HS-27A (cell line): ENCODE measurements around the gene STAM2.
A peak's percentile ranks its signal among the peaks of the same experiment; 100 is the strongest.
"Not testable (repeated sequence)": the region's sequence is repeated elsewhere in the genome, so short reads cannot be mapped to it uniquely, and the experiment has no call there.

Experiments
- DNase-seq: peaks from one replicate; pipeline ENCODE4 v3.0.0-alpha.2; 2012; ENCODE audit warnings: low read depth, missing footprints

Gene STAM2

DNA sequence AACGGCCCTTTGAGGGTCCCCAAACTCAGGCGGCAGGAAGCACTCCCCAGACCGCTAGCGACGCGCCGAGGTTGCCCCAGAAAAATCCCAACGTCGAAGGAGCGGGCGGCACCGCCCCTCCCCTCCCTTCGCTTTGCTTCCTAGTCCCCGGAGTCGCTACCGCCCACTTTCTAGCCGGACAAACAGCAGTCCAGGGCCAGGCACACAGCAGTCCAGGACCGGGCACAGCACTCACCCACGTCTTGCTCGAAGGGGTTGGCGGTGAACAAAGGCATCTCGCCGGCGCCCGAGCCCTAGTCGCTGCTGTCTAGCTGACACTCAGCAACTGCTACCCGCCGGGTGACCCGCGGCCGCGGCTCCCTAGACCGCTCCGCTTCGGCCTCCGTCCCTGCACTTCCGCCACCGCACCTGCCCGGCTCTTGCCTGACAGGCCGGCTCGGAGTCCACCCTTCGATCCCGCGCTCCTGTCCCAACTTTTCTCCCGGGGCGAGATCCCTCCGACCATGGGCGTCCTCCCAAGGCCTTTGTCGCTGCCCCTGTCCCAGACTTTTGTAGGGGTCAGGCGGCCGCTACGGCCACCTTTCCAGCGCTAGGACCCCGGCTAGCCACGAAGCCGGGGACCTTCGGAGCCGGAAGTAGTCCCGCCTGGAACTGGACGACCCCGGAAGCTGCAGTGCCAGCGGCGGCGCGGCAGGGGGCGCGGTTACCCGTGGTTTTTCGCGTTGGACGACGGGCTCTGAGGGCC, at the start of gene STAM2:
Gene STAM2, minus strand, starts transcription at position 396 of the 745 bp plus-strand sequence. Its CDS starts 121 bp downstream, at position 275.
- peak; percentile 76 for DNase-seq

DNA sequence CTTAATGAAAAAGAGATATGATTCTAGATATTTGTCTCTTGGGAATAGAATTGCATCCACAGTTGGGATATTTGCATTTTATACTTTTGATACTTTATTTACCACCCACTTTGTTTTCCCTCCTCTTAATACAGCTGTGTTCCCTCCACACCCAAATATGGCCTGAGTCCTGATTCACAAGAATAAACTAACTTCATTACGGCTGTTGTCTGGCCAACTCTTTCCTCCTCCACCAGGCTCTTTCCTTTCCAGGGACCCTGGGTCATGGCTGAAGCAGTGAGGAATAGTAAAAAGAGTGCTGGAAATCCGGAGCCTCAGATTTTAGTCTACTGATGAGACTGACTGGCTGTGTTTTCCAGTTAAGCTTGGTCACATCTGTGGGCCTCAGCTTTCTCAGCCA, 48.4 kb upstream of the STAM2 start:
- no peak for DNase-seq

DNA sequence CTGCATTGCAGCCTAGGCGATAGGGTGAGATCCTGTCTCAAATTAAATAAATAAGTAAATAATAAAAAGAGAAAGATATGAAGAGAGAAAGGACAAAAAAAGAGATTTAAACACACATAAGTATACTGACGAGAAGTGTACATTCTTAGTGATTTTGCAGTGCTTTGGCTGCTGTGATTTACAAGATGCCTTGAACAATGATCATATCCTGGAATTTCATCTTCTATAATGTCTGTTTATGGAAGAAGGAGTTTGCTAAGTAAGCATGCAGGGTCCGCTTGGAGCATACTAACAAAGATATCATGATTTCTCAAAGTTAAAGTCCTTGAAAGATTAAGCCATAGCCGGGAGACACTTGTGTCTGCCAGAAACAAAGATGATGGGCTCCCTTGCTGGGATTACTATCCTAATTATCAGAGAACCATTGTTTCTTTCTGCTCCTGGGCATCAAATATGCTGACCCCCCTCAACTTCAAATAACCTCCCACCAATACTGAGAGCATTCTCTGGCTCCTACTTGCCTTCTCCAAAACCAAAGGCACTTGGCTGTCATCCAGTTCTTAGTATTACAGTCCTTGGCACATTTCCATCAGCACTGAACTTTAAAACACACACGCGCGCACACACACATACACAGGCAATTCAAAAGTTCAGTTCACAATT, 47.5 kb upstream of the STAM2 start:
- peak; percentile 29 for DNase-seq

DNA sequence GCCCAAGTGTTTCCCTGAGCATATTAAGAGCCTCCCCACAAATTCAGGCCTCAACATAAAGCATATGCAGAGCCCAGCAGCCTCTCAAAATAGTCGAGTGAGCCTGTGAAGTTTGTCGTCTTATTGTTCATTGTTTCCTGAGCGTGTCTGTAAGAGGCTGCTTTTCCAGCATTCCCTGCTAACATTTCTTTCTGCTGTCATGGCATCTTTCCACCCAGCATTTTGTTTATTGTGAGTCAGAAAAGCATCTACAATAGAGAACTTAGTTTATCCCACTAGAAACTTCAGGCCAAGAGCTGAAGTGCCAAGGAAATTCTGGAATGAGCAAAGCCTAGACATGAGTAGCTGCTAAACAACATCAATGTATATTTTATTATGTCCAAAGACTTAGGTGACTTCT, 46.3 kb upstream of the STAM2 start:
- DNase-seq: no peak

DNA sequence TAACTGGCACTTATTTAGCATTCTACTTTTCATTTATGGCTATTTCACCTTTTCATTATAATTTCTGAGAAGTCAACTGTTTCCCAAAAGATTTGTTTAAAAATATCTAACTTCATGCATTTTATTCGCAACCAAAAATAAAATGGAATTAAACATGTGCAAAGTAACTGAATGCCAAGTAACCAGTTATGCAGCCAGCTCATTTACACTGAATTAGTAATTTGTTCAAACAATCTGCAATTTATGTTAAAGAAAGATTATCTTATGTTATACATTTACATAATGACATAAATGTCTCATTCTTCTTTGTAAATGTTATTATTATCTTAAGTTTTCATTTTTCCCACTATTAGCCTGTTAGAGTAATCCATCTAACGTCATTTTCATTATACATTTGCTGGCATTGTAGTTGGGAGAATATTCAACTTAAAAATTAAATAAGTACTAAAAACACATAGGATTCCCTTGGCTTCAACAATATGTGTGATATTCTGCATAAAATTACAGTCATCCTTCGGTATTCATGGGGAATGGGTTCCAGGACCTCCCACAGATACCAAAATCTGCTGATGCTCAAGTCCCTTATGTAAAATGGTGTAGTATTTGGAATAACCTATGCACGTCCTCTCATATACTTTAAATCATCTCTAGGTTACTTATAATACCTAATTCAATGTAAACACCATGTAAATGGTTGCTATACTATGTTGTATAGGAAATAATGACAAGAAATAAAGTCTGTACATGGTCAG, 43.7 kb upstream of the STAM2 start:
- no peak for DNase-seq

DNA sequence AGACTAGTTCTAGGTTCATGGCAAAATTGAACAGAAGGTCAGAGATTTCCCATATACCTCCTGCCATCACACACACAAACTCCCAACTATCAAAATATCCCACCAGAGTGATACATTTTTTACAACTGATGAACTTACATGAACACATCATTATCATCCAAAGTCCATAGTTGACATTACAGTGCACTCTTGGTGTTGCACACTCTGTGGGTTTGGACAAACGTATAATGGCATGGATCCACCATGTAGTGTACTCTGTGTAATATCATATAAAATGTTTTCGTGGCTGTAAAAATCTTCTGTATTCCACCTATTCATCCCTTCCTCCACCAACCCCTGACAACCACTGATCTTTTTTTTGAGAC, 25.9 kb upstream of the STAM2 start:
- no peak for DNase-seq

DNA sequence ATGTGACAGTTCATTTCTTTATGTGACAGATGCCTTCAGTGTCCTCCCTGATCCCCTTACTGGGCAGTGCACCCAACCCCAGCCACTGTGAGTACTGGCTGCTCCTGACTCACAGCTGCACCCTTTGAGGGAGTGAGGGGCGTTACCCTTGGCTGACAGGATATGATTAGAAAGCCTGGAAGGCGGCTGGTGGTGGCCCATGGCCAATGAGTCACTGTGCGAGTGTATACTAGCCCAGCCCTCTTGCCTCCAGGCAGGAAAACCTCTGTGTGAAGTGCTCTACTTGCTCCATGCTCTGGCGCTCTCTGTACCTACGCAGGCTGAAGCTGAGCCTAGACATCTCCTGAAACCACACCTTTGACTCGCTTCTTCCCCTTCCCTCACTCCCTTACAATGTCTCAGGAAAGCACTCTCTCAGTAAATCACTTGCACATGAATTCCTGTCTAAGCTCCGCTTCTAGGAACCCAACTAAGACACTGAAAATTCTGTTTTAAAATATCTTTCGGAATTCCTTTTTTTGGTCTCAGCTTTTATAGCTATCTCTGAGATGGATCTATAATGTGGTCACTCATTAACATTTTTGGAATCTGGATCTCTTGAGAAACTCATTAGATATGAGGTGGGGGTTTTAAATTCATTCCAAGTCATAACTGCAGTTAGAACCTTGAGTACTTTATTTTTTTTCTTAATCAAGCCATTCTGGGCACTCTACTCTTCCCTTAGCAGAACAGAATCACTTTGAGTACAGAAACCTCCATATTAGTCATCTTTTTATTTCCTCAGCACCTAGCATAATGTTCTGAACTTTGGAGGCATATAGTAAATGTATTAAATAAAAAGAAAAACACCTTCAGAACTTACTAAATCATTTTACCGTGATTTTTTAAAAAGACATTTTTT, 25.3 kb upstream of the STAM2 start:
- peak; percentile 83 for DNase-seq

DNA sequence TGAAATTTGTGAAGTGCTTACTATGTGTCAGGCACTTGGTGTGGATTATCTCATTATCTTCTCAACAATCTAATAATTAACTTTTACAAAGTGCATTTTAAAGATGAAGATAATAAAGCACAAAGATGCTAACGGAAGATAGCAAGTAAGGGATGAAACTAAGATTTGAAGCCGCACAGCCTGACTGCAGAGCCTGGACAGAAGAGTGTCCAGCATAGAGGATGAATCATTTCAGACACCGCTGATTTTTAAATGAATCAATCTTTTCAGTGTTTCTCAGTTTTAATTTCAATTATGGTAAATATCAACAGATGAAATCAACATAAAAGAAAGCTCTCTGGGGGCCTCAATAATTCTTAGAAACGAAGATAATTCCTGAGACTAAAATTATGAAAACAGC, 24.5 kb upstream of the STAM2 start:
- DNase-seq: no peak

DNA sequence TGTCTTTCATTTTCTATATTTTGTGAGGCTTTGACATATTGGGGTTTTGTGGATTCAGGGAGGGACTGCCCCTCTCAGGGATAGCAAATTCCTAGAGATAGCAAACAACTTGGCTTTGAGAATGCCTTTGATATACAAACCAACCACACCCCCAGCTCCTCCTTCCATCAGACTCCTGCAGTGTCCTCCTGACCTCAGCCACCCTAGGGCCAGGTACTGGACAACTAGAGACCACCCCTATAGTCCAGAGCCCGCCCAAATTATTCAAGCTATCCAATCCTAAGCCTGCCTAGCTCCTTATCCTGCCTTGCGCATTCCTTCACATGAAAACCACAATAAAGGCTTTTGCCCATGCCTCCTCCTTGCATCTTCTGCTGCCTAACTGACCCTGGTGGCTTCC, 22.9 kb upstream of the STAM2 start:
- DNase-seq: no peak

DNA sequence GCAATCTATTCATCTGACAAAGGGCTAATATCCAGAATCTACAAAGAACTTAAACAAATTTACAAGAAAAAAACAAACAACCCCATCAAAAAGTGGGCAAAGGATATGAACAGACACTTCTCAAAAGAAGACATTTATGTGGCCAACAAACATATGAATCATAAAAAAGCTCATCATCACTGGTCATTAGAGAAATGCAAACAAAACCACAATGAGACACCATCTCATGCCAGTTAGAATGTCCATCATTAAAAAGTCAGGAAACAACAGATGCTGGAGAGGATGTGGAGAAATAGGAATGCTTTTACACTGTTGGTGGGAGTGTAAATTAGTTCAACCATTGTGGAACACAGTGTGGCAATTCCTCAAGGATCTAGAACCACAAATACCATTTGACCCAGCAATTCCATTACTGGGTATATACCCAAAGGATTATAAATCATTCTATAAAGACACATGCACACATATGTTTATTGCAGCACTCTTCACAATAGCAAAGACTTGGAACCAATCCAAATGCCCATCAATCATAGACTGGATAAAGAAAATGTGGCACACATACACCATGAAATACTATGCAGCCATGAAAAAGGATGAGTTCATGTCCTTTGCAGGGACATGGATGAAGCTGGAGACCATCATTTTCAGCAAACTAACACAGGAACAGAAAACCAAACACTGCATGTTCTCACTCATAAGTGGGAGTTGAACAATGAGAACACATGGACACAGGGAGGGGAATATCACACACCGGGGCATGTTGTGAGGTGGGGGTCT, 22.1 kb upstream of the STAM2 start:
- not testable (repeated sequence) for DNase-seq

DNA sequence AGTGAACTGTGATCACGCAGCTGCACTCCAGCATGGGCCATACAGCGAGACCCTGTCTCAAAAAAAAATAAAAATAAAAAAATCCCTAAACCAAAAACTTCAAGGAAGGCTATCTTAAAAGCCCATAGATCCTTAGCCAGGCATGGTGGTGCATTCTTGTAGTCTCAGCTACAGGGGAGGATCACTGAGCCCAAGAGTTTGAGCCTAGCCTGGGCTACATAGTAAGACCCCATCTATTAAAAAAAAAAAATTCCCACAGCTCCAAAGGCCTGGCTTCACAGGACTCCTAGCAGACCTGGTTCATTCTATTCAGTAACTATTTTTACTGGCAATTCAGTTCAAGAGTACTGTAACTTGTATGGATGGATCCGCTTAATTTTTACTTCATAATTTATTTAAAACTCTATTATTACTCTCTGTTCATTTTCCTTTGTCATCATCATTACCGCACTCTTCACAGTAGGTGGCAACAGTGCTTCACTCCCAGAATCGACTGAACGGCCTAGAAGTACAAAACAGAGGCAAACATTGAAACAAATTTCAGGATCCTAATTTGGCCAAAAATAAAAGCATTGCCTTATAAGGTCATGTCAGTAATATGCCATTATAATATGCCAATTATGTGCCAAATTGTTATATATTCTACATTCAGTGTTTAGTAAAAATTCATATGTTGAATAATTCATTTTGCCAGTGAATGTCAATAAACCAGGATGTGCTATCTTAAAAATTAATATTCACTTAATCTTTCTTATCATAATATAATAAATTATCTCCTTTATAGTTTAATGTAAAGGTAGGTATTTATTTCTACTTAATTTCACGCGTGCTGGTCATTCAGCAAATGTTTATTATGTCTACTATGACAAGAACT, 14.3 kb upstream of the STAM2 start:
- DNase-seq: no peak

DNA sequence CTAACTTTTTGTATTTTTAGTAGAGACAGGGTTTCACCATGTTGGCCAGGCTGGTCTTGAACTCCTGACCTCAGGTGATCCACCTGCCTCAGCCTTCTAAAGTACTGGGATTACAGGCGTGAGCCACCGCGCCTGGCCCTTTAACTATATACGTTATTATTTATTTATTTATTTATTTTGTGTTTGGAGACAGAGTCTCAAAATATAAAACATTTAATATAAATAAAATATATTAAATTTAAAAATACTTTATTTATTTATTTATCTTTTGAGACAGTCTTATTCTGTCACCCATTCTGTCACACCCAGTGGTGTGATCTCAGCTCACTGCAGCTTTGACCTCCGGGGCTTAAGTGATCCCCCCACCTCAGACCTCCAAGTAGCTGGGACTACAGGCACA, 11.2 kb upstream of the STAM2 start:
- not testable (repeated sequence) for DNase-seq

DNA sequence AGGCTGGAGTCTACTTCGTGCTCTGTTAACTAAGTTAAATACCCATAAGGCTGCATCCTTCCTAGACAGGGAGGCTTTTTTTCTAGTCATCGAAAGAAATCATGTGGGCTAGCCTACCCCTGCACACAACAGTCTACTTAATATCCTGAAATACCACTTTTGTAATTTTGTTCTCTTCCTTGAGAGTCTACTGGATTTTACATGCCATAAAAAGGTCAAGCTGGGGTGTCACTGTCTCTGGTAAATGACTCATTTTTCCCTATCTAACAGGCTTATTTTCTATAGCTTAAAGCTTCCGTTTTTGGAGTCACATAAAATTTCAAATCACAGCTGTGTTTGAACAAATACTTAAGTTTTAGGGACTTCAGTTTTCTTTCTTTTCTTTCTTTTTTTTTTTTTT, 10.7 kb upstream of the STAM2 start:
- DNase-seq: no peak

DNA sequence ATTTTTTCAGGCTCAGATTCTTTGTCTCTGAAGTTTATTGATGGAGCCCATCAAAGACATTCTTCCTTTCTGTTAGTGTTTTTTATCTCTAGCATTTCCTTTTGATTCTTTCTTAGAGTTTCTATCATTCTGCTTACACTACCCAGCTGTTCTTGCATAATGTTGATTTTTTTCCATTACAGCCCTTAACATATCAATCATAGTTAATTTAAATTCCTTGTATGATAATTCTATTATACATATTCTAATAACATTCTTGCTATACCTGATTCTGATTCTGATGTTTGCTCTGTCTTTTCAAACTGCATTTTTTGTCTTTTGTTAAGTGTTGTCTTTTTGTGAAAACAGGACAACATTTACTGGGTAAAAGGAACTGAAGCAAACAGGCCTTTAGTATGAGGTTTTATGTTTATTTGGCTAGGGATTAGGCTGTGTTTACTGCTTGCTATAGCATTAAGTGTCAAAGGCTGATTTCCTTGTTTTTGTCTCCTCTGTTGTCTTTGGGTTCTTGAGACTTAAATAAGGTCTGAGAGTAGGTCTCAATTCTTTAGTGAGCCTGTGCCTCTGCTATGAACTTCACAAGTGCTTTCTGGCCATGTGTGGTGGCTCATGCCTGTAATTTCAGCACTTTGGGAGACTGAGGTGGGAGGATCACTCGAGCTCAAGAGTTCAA, 8.0 kb upstream of the STAM2 start:
- no peak for DNase-seq

DNA sequence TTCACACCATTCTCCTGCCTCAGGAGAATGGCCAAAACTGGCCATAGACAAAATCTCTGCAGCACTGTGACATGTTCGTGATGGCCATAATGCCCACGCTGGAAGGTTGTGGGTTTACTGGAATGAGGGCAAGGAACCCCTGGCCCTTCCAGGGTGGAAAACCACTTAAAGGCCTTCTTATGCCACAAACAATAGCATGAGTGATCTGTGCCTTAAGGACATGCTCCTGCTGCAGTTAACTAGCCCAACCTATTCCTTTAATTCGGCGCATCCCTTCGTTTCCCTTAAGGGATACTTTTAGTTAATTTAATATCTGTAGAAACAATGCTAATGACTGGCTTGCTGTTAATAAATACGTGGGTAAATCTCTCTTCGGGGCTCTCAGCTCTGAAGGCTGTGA, 2.1 kb upstream of the STAM2 start:
- DNase-seq: not testable (repeated sequence)

DNA sequence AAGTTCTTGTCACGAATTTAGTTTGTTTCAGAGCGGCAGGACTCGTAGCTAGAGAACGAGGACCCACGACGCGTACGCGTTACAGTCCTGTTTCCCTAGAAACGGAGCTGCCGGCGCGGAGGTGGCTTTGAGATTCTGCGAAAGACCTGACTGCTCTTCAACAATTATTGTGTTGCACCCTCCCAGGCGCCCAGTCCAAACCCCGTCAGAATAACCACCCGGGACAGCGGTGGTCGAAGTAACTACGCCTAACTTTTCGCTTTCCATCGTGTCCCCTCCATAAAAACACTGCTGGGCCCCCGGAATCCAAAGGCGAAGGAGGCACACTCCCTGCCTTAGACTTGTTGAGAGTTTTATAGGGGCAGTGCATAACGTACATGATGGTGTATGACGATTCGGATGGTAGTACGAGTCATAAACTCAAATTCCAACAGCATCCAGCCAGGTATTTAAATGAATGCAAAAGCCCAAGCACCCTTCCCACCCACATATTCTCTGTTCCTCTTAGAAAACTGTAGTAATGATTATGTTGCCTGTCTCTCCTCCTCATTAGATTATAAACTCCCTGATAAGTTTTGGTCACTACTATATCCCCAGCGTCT, 651 bp upstream of the STAM2 start:
- DNase-seq: no peak

DNA sequence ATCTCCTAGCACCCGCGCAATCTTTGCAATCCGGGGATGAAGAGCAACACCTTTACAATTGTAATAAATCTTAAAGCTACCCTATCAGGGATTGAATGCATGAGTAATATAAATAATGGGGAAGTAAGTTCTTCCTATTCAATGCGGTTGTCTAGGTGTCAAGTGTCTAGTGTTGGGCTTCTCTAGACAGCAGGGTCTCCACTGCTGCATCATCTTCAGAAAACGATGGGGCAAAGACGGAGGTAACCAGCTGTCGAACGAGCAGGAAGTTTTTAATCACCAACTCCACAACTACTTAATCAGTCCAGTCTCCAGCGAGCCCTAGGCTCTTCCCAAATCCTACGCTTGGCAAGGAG, 573 bp downstream of the STAM2 start:
- DNase-seq: no peak

DNA sequence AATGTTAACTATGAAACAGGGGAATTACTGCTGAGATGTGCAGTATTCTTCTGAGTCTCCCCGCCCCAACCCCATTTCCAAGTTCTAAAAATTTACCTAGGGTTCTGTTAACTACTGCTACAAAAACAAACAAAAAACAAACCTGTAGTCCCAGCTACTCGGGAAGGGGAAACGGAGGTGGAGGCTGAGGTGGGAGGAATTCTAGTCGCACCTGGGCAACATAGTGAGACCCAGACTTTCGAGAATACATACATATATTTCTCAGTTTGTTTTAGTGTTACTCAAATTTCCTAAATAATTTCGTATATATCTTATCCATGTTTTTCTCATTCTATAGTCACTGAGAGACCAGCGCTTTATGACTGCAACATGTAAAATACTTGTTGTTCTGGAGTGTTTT, 989 bp downstream of the STAM2 start:
- no peak for DNase-seq

DNA sequence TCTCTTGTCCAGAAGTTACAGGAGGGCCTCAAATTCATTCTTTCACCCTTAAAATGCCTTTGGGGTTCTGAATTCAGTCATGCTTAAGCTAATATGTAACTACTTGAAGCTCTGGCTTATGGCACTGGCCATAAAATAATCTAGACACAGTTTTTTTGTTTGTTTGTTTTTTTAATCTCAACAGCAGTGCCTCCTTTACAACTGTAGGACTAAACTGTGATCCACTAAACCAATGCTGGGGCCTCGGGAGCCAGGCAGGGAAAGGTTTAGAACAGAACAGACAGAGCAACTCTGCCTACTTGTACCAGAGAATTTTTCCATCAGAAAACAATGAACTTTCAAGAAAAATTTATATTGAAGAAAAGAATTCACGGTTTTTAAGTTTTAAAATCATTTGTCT, 1.7 kb downstream of the STAM2 start:
- DNase-seq: no peak
